HepG2 (cell line): ENCODE measurements around the gene EDN3.

Experiments used
- ASH2L ChIP-seq: fragments of 300-600, 200-600 bp; sonication (generic); IDR thresholded peaks from 2 replicates; pipeline ENCODE4 v1.7.0; 2017; ENCODE audit warnings: low read depth, mild to moderate bottlenecking, moderate library complexity, mixed read lengths, low read length; ENCODE audit not compliant: insufficient read length
- ETS1 ChIP-seq: sonication (generic); formaldehyde crosslinking; IDR thresholded peaks from 2 replicates; pipeline ENCODE4 v1.4.0; 2020; ENCODE audit warnings: missing genetic modification reagents
- JUND ChIP-seq: sonication (generic); formaldehyde crosslinking; IDR thresholded peaks from 2 replicates; pipeline ENCODE4 v1.8.0; 2022; ENCODE audit warnings: mild to moderate bottlenecking, missing genetic modification reagents
- SMC3 ChIP-seq: IDR thresholded peaks from 2 replicates; pipeline ENCODE4 v1.6.1; 2011; ENCODE audit warnings: low read length, improper control_type of control experiment
- SPEN ChIP-seq: sonication (generic); formaldehyde crosslinking; IDR thresholded peaks from 2 replicates; pipeline ENCODE4 v1.5.1; 2020; ENCODE audit warnings: low read depth, mild to moderate bottlenecking, missing genetic modification reagents
- ZNF598 ChIP-seq: sonication (generic); formaldehyde crosslinking; IDR thresholded peaks from 2 replicates; pipeline ENCODE4 v1.5.1; 2020; ENCODE audit warnings: mild to moderate bottlenecking, missing genetic modification reagents, borderline replicate concordance
- TF ChIP-seq, protein P1 (sequence below): sonication (generic); formaldehyde crosslinking; conservative IDR thresholded peaks from 2 replicates; pipeline ENCODE4 v1.4.0; 2020; ENCODE audit warnings: missing genetic modification reagents

DNA sequence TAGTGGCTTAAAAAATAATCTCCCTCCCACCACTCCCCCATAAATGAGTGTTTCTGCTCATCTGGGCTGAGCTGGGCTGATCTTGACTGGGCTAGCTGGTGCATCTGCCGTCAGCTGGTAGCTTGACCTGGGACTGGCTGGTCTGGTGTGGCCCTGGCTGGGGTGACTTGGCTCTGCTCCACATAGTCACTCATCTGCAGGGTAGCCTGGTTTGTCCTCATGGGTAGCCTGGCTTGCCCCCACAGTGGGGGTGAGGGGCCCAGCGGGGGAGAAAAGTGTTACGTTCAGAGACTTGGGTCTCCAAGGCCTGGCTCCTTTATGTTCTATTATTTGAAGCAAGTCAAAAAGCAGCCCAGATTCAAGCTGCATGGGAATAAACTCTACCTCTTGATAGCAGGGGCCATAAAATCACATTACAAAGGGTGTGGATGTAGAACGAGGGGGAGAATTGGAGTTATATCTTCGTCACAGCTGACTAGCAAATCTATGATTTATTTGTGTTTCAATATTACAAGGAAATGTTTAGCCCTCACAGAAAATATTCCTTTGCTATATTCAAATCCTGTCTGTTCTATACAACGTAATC lies 32.9 kb downstream of the EDN3 start:
- TF ChIP-seq SPEN = no peak
- TF ChIP-seq, protein P1, sequence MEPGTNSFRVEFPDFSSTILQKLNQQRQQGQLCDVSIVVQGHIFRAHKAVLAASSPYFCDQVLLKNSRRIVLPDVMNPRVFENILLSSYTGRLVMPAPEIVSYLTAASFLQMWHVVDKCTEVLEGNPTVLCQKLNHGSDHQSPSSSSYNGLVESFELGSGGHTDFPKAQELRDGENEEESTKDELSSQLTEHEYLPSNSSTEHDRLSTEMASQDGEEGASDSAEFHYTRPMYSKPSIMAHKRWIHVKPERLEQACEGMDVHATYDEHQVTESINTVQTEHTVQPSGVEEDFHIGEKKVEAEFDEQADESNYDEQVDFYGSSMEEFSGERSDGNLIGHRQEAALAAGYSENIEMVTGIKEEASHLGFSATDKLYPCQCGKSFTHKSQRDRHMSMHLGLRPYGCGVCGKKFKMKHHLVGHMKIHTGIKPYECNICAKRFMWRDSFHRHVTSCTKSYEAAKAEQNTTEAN (CRISPR knock-in tag) = no peak
- no peak for TF ChIP-seq ZNF598 (CRISPR knock-in tag)
- TF ChIP-seq ETS1 (CRISPR knock-in tag) = no peak
- TF ChIP-seq JUND (CRISPR knock-in tag) = no peak
- no peak for TF ChIP-seq ASH2L
- no peak for TF ChIP-seq SMC3
